ENCODE measurements around the gene AMZ1. TPM values are rescaled to one million over a fixed set of nuclear protein-coding genes. Genes with fewer than 3 reads are reported as not detected.
A peak's percentile ranks its signal among the peaks of the same experiment; 100 is the strongest.

AMZ1 gene
- total RNA-seq, 2 donors from 2014 or later = 0.27 to 0.34 TPM

DNA sequence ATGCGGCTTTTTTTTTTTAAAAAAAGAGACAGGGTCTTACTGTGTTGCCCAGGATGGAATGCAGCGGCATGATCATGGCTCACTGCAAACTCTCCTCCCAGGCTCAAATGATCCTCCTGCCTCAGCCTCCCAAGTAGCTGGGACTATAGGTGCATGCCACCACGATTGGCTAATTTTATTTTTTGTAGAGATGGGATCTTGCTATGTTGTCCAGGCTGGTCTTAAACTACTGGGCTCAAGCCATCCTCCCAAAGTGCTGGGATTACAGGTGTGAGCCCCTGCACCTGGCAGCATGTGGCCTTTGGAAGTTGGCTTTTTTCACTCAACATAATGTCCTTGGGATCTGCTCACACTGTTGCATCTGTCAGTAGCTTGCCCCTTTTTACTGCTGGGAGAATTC is 65.1 kb downstream of the AMZ1 start:
- intact Hi-C loops (cut with DNase I) = no loop called here
- ATAC-seq = no peak
- DNase-seq = no peak

DNA sequence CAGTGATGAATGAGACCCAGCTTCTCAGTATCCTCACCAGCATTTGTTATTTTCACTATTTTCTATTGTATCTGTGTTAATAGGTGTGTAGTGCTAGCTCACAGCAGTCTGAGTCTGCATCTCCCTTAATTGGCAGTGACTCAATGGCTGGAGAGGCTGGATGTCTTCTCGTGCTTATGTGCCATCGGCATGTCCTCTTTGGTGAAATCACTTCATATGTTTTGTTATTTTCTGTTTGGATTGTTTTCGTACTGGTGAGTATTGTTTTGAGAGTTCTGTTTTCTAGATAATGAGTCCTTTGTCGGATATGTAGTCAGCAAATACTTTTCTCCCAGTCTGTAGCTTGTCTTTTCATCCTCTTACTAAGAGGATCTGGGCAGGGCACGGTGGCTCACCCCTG is 66.1 kb downstream of the AMZ1 start:
- intact Hi-C loops (cut with DNase I) = no loop called here
- DNase-seq (no peak), ATAC-seq (no peak)

DNA sequence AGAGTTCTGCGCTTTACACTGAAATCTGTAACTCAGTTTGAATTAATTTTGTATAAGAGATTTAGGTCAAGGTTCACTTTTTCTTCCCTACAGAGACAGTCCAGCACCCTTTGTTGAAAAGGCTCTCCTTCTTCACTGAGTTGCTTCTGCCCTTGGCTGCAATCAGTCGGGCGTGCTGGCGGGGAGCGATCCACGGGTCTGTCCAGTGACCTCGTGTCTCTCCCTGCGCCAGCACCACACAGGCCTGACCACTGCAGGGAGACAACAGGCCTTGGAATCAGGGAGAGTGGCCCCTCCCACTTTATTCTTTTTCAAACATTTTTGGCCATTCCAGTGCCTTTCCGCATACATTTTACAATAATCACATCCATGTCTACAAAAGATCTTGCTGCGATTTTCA is 66.9 kb downstream of the AMZ1 start:
- ATAC-seq (no peak), DNase-seq (no peak)
- intact Hi-C loops (cut with DNase I) = loop anchor here in 1 of 2 donors (5.0 kb wide), 1 partner anchor 42 kb away; no protein-coding TSS in a partner anchor

DNA sequence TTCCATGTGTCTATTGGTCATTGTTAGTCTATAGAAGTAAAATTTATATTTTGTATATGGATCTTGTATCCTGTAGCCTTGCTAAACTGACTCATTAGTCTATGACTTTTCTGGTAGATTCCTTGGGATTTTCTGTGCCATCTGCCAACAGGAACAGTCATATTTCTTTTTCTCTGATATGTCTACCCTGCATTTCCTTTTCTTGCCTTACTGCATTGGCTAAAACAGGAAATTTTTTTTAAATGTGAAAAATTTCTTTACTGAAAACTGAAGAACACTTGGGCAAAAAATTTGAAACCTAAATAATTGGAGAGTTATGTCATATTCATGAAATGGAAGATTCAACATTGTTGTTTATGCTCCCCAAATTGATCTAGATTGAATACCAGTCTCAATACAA is 67.5 kb downstream of the AMZ1 start:
- intact Hi-C loops (cut with DNase I) = loop anchor here in 1 of 2 donors (5.0 kb wide), 1 partner anchor 42 kb away; no protein-coding TSS in a partner anchor
- no peak for ATAC-seq

DNA sequence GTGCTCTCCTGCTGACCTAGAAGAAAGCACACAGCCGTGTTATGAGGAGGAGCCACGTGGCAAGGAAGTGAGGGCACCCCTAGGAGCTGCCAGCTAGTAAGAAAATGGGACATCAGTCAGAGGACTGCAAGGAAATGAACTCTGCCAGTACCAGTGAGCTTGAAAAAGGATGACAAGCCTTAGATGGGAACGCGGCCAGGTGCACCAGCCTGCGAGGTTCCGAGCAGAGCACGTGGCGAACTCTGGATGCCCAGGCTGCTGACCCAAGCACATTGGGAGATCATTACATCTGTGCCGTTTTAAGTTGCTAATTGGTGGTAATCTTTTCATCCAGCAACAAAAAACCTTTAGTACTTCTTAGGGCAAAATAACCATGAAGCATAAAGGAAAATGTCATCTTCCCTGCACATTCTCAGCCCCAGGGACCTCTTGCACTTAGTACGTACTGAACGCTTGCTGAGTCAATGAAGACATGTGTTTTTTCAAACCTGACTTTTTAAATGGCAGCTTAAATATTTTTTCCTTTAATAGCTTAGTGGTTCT is 69.4 kb downstream of the AMZ1 start:
- intact Hi-C loops (cut with DNase I) = loop anchor here in 1 of 2 donors (5.0 kb wide), 1 partner anchor 40 kb away; no protein-coding TSS in a partner anchor
- DNase-seq = peak; percentile 61
- peak; percentile 7 to 13 for ATAC-seq

More for the DNA sequence above, 67.5 kb downstream of the AMZ1 start:
- no peak for DNase-seq

DNA sequence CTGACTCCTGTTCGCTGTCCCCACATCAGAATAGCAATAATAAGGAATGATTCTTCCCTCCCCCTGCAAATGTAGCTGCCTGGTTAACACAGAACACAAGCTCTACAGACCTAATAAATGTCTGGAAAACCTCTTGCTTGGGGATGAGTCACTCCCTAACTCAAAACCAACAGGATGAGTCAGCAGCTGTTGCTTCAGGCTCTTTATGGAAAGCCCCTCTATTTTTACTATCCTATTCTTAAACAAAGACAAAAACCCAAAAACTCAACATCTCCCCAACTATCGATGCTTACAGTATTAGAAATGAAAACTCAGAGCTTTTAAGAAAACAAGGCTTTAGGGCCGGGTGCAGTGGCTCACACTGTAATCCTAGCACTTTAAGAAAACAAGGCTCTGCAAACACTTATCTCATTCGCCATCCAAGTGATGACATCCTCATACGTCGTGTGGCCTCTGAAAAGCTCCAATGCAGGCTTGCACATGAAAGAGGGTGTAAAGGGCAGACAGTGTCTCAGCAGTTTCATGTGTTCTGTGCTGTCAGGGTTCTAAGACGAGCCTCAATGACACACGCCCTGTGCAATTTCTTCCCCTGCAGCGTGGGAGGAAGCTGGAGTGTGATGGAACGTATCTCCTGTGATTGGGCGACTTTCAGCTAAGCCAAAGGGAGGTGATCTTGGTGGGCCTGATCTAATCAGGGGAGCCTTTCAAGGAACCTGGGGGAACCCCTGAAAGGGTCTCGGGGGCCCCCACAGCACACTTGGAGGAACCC is 70.1 kb downstream of the AMZ1 start:
- ATAC-seq = peak; percentile 16 to 77
- DNase-seq = peak; percentile 50
- intact Hi-C loops (cut with DNase I) = loop anchor here in 1 of 2 donors (5.0 kb wide), 1 partner anchor 39 kb away; no protein-coding TSS in a partner anchor

DNA sequence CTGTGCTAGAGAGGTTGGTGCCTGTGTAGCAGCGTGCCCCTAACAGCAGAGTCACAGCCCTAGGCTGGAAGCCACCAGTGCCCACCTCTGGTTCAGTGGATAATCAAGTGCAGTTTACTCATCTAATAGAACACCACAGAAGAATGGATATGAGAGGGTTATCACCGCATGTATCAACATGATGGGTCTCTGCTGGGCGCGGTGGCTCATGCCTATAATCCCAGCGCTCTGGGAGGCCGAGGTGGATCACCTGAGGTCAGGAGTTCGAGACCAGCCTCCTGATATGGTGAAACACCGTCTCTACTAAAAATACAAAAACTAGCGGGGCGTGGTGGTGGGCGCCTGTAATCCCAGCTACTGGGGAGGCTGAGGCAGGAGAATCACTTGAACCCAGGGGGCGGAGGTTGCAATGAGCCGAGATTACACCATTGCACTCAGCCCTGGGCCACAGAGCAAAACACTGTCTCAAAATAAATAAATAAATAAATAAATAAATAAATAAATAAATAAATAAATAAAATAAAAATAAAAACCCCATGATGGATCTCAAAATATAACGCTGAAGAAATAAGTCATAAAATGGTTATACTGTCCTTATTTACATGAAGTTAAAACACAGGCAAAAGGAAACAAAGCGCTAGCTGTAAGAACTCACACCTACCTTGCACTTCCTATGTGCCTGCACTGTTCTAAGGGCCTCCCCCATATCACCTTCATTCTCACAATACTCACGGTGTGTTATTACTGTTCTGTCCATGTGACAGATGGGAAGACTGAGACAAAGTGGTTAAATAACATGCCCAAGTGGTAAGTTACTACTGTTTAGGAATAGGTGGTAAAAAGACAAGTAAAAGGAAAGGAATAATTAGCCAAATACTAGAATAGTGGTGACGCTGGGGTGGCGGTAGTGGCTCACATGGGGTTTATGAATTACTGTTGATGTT is 70.9 kb downstream of the AMZ1 start:
- ATAC-seq (no peak), DNase-seq (no peak)
- intact Hi-C loops (cut with DNase I) = loop anchor here in 1 of 2 donors (5.0 kb wide), 1 partner anchor 38 kb away; no protein-coding TSS in a partner anchor

DNA sequence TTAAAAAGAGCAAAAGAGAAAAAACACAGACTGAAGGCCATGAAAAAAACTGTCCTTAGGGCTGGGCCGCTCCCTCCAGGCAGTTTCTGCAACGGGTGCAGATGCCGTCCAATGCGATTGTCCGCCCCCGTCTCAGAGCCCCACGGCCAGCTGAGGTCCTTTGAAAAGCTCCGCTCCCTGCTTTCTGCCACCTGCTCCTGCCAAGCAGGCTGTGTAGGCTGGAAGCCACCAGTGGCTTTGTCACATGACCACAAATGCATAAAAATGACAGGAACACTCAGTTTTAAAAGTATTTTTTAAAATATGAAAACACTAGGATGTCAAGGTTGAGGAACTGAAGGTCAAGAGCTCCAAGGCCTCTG is 71.7 kb downstream of the AMZ1 start:
- no peak for DNase-seq
- intact Hi-C loops (cut with DNase I) = loop anchor here in 1 of 2 donors (5.0 kb wide), 1 partner anchor 38 kb away; no protein-coding TSS in a partner anchor
- peak in 1 of 2 donors; percentile 13 for ATAC-seq

DNA sequence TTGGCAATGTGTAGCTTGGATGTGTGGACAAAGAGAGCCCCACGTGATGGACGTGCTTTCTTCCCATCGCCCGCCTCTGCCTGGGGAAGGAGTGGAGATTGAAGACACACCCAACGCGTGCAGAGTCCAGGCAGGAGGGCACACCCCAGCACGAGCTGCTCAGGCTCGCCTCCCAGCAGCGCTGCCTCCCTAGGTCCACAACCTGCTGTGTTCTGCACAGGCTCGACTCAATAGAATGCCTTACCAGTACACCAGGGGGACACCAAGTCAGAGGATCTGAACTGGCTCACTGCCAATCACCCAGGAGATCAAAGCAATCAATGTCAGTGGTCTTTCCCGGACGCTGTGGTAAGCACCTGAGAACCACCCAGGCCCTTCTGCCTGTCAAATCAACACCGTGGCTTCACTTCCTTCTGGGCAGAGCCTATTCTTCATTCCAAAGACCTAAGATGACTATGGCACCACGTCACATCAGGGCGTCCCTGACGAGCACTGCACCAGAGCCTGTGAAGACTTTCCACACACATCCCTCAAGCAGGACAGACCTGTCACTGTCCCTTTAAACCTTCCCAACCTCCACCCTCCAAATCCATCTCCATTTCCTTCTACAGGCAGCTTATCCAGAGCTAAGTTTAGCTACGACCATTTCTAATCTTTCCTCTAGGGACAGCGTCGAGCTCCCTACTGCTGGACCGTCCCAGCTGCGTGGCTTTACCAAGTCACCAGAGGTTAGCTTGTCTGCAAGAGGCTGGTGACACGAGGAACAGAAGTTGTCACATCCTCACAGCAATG is 72.3 kb downstream of the AMZ1 start:
- intact Hi-C loops (cut with DNase I) = no loop called here
- ATAC-seq (peak; percentile 52 to 71), DNase-seq (peak; percentile 60)

DNA sequence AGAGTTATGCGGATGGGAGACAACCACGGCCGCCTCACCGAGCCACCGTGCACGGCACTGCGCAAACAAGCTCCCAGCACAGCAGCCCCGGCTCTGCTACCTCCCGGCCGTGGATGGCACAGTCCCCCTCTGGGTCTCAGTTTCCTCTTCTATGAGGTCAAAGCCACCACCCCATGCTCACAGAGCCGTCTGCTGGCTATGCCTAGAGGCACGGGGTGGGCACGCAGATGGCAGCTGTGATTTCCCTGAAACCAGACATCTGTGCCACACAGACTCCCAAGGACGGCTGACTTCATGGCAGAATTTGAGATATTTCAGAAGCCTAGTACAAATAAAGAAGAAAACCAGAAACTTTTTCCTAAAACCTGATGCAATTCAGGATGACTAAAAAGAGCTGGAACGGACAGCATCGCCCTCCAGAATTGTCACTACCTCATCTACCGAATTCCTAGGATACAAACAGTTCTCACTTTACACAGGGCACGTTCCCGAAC is 73.2 kb downstream of the AMZ1 start:
- DNase-seq (no peak), ATAC-seq (no peak)
- intact Hi-C loops (cut with DNase I) = no loop called here

DNA sequence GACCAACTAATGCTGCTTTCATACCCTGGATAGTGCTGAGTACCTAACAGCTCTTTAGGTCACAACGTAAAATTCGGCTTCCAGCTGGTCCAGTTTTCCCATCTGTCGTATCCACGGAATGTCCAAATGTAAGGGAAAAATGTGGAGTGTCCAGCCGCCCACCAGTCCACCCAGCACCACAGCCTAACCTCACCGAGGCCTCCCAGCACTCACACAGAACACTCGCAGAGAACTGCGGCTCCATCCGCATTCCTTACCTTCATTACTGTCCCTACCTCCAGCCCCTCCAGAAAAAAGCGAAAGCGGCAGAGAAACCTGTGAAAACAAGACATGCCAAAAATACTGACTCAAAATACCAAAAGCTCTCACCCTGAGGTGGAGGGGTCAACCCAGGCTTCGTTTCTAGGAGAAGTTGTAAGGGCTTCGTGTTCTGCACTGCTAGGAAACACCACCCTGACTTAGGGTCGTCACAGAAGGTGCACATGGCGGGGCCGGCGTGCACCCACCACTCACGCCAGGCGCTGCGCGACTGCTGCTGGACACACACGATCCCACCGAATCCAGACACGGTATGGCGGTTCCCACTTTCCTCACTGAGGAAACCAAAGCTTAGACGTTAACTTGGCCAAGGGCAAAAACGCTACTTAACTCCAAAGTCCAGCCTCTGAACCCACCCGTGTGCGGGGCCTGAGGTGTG is 73.9 kb downstream of the AMZ1 start:
- no peak for DNase-seq
- ATAC-seq = no peak
- intact Hi-C loops (cut with DNase I) = no loop called here

DNA sequence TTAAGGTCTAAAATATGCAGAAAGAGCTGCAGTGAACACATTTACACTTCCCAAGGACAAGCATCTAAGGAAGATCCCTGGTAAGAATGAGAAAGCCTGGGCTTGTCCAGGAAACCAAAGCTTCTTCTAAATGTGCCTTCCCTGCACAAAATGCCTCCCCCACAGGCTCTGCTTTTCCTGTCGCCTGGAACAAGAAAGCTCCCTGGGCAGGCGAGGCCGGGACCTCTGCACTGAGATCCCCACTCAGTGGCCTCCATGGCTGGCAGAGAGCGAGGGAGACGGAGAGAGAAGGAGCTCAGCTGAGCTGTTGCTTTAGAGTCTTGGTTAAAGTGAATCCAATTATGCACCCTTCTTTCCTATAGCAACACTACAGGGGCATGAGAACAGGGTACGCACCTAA is 75.6 kb downstream of the AMZ1 start:
- no peak for DNase-seq
- no peak for ATAC-seq
- intact Hi-C loops (cut with DNase I) = no loop called here

DNA sequence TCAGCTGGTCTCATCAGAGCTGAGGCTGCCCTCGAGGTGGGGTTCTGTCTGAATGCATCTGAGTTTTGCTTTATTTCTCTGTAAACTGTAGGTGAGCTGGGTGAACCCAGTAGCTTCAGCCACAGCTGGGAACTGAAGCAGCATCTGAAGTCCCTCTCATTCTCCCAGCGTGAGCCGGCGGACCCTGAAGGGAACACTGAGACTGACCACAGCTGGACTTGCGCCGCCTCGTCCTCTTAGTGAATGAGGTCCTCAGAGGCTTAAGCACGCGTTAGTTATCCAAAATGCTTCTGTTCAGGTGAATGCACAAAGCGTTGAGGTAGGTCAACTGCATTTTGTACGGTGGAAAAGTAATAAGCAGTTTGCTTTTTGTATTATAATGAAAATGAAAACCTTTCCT is 76.6 kb downstream of the AMZ1 start:
- DNase-seq (no peak), ATAC-seq (no peak)
- intact Hi-C loops (cut with DNase I) = no loop called here

Other genes starting within 250 kb of the AMZ1 start
- not detected for gene GRIFIN, start 211.8 kb upstream of the AMZ1 start, total RNA-seq
- gene LFNG, start 168.4 kb upstream of the AMZ1 start, total RNA-seq = 1 to 10 TPM; 8.7 to 9.2 TPM
- gene BRAT1, start 132.7 kb upstream of the AMZ1 start, total RNA-seq = 10 to 100 TPM; 14.6 to 17.6 TPM
- gene IQCE, start 129.2 kb upstream of the AMZ1 start, total RNA-seq = 10 to 100 TPM; 11.5 to 12.0 TPM
- gene TTYH3, start 56.2 kb upstream of the AMZ1 start, total RNA-seq = 10 to 100 TPM; 30.3 to 38.7 TPM
- gene GNA12, start 156.1 kb downstream of the AMZ1 start, total RNA-seq = 10 to 100 TPM; 47.4 to 52.2 TPM

All from left cardiac atrium (tissue), 4 donors.